Measurements from ENCODE around the gene CHRD. TPM values are rescaled to one million over a fixed set of nuclear protein-coding genes. Genes with fewer than 3 reads are reported as not detected.
A peak's percentile ranks its signal among the peaks of the same experiment; 100 is the strongest.

Gene CHRD
- 10 to 100 TPM in 3 of 4 donors, 1 to 10 TPM in 1; 8.2 to 27.4 (median 16.5) TPM for total RNA-seq

DNA sequence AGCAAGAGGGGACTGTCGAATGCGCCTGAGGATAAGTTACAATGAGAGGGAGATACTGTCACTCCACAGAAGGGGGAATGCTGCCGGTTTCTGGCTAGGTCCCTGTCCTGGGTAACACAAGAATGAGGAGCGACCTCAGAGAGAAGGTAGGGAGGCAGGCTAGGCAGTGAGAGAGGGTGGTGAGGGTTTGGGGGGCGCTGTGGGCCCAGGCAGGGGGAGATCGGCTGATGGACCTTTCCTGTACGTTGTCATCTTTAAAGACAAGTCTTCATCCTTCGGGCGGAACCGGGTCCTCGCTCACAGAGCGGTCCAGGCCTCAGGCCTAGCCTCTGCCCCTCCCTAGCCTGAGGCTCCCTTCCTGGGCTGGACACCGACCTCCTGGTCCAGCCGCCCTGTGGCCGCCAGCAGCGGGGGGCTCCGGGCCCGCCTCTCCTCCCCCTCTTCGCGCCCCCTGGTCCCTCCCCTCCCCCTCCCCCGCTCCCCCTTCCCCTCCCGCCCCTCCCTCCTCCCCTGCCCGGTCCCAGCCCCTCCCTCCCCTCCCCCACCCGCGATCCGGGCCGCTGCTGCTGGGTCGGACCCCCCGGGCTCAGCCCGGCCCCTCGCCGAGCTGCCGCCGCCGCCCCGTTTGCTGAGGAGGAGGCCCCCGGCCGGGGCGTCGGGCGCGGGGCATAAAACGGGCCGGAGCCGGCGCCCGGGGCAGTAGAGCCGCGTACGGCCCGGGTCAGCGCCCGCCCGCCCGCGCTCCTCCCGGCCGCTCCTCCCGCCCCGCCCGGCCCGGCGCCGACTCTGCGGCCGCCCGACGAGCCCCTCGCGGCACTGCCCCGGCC, at the start of gene CHRD:
Gene CHRD (plus strand): TSS at position 697 of the 827 bp plus-strand sequence. CDS start 265 bp downstream, outside the sequence.
- H3K9me3 ChIP-seq: no peaks in the 10 kb centered on the region
- TF ChIP-seq POLR2AphosphoS5 (IDR thresholded peaks at IDR 0.05) (no peak), EP300 (IDR thresholded peaks at IDR 0.05) (no peak), POLR2A (IDR thresholded peaks at IDR 0.05) (no peak)
- TF ChIP-seq, protein P1, sequence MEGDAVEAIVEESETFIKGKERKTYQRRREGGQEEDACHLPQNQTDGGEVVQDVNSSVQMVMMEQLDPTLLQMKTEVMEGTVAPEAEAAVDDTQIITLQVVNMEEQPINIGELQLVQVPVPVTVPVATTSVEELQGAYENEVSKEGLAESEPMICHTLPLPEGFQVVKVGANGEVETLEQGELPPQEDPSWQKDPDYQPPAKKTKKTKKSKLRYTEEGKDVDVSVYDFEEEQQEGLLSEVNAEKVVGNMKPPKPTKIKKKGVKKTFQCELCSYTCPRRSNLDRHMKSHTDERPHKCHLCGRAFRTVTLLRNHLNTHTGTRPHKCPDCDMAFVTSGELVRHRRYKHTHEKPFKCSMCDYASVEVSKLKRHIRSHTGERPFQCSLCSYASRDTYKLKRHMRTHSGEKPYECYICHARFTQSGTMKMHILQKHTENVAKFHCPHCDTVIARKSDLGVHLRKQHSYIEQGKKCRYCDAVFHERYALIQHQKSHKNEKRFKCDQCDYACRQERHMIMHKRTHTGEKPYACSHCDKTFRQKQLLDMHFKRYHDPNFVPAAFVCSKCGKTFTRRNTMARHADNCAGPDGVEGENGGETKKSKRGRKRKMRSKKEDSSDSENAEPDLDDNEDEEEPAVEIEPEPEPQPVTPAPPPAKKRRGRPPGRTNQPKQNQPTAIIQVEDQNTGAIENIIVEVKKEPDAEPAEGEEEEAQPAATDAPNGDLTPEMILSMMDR (IDR thresholded peaks at IDR 0.05): no peak
- H3K27me3 ChIP-seq: peaks cover 50% of the 10 kb centered on the region
- 34 to 41% methylated on average over 6 to 9 of the region's 71 CpGs for WGBS, 2 donors (ENCODE audit: low coverage in 1 of 2)
- peak; percentile 69 for ATAC-seq
- peaks cover 0 to 45% (median 24%) of the 10 kb centered on the region in 3 donors for H3K4me1 ChIP-seq
- H3K27ac ChIP-seq: peak within 1 kb of the TSS in 3 of 4 donors; percentile 68 to 84 (median 82)
- peaks cover 0 to 12% of the 10 kb centered on the region in 2 donors for H3K36me3 ChIP-seq
- H3K4me3 ChIP-seq: peak within 1 kb of the TSS; percentile 44 to 67

DNA sequence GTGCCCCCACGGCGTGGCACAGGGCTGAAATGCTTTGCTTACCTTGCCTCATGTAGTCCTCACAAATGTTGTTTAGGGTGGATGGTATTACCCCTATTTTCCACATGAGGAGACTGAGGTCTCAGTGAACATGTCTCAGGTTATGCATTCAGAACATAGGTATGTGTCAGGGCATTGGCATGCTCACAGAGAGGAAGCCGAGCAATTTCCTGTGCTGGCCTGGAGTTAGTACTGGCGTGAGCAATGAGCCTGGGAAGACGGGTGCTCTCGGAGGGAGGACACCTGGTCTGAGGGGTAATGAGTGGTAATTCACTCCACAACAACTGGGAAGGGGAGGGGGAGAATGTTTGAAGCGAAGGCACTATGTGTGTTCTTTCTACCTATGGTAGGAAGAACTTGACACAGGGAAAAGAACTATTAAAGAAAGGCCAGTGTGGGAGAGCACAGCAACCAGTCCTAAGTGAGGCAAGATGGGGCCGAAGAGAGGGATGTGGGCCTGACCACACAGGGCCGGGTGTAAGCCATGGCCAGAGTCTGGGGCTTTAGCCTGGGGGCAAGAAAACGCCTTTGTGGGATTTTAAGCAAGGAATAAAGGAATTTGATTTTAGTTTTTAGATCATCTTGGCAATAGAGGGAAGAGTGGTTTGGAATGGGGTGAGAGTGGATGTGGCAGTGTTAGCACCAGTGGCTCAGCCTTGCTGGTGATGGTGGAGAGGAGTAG, 47.3 kb upstream of the CHRD start:
- Histone ChIP-seq H3K27ac (peak overlapping the region in 3 of 4 donors; percentile 94 to 99 (median 98)), H3K36me3 (peaks cover 3 to 78% of the 10 kb centered on the region in 2 donors), H3K4me1 (peaks cover 0 to 45% (median 6%) of the 10 kb centered on the region in 3 donors), H3K9me3 (no peaks in the 10 kb centered on the region), H3K27me3 (no peaks in the 10 kb centered on the region), H3K4me3 (no peak overlapping the region)
- ATAC-seq: no peak
- TF ChIP-seq POLR2A (IDR thresholded peaks at IDR 0.05): no peak
- no peak for TF ChIP-seq EP300 (IDR thresholded peaks at IDR 0.05)
- TF ChIP-seq, protein P1 (IDR thresholded peaks at IDR 0.05): no peak
- TF ChIP-seq POLR2AphosphoS5 (IDR thresholded peaks at IDR 0.05): peak; percentile 16
- WGBS, 2 donors (ENCODE audit: low coverage in 1 of 2): 57 to 68% methylated on average over 6 to 10 of the region's 10 CpGs

DNA sequence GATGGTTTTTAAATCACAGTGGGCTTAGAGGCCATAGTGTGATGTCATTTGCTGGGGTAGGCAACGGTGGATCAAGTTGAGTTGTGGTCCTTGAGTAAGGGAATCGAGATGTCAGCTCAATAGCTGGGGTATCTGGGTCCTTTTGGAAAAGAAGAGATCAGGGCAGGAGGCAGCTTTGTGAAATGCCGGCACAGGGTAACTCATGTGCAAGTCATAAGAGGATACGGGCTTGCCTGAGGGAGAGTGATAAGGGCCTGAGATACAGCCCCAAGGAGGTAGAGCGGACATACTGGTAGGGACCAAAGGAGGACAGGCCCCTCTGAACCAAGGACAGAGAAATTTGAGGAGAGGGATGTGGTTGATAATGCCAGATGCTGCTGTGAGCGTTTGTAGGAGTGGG, 46.7 kb upstream of the CHRD start:
- TF ChIP-seq, protein P1 (IDR thresholded peaks at IDR 0.05): no peak
- TF ChIP-seq EP300 (IDR thresholded peaks at IDR 0.05): no peak
- Histone ChIP-seq H3K27ac (peak overlapping the region in 3 of 4 donors; percentile 94 to 99 (median 98)), H3K9me3 (no peaks in the 10 kb centered on the region), H3K4me3 (no peak overlapping the region), H3K27me3 (no peaks in the 10 kb centered on the region), H3K36me3 (peaks cover 0 to 72% of the 10 kb centered on the region in 2 donors), H3K4me1 (peaks cover 0 to 51% (median 13%) of the 10 kb centered on the region in 3 donors)
- WGBS, 2 donors (ENCODE audit: low coverage in 1 of 2): 78 to 87% methylated on average over 3 to 6 of the region's 6 CpGs
- ATAC-seq: no peak

DNA sequence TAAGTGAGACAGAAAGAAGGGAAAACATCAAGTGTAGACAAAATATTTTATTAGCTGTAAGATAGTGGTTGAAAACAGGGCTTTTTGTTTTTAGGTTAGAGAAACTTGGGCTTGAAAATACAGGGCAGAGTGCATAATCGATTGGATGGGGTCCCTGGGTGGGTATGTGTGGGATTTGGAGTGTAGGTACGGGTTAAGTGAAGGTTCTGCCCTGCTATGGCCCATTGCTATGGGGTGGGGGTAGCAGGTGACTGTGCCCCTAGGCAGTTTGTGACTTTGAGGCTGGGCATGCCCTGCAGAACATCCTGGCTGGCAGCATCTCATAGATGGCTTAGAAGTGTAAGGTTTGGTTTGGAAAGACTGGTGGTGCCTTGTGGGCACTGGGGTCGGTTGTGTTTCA, 46.2 kb upstream of the CHRD start:
- H3K9me3 ChIP-seq: no peaks in the 10 kb centered on the region
- no peak overlapping the region for H3K4me3 ChIP-seq
- H3K4me1 ChIP-seq: peaks cover 0 to 56% (median 18%) of the 10 kb centered on the region in 3 donors
- no peak for ATAC-seq
- peaks cover 0 to 67% of the 10 kb centered on the region in 2 donors for H3K36me3 ChIP-seq
- peak overlapping the region in 3 of 4 donors; percentile 94 to 99 (median 98) for H3K27ac ChIP-seq
- H3K27me3 ChIP-seq: no peaks in the 10 kb centered on the region
- WGBS, 2 donors (ENCODE audit: low coverage in 1 of 2): 85 to 86% methylated on average over 2 of the region's 3 CpGs
- TF ChIP-seq POLR2A (IDR thresholded peaks at IDR 0.05) (no peak), EP300 (IDR thresholded peaks at IDR 0.05) (no peak), POLR2AphosphoS5 (IDR thresholded peaks at IDR 0.05) (no peak)
- TF ChIP-seq, protein P1 (IDR thresholded peaks at IDR 0.05): no peak

All from gastroesophageal sphincter (tissue), 4 donors.